WERI-Rb-1 (cell line): ENCODE results near the gene NLRP14.

Experiments
- DNase-seq: peaks from one replicate; pipeline ENCODE4 v3.0.0-alpha.2; 2020
- H3K27ac ChIP-seq: fragments of 250-450 bp; sonication (Bioruptor Pico); 2 replicates; pipeline ENCODE4 v1.5.1; 2020; ENCODE audit warnings: mild to moderate bottlenecking, moderate library complexity
- H3K27me3 ChIP-seq: fragments of 250-450 bp; sonication (Bioruptor Pico); 2 replicates; pipeline ENCODE4 v1.5.1; 2021; ENCODE audit warnings: mild to moderate bottlenecking, low read depth, moderate library complexity; ENCODE audit not compliant: insufficient read depth, severe bottlenecking
- H3K36me3 ChIP-seq: fragments of 250-450 bp; sonication (Bioruptor Pico); 2 replicates; pipeline ENCODE4 v1.5.1; 2020; ENCODE audit warnings: mild to moderate bottlenecking, moderate library complexity
- H3K4me3 ChIP-seq: 2 replicates; pipeline ENCODE4 v1.5.1; 2011; ENCODE audit warnings: low read depth, mild to moderate bottlenecking, control low read depth, low read length
- H3K9me3 ChIP-seq: fragments of 250-450 bp; sonication (Bioruptor Pico); 2 replicates; pipeline ENCODE4 v1.5.1; 2021; ENCODE audit warnings: mild to moderate bottlenecking, moderate library complexity; ENCODE audit not compliant: severe bottlenecking
- TF ChIP-seq, protein P1 (sequence below): IDR thresholded peaks from 2 replicates; pipeline ENCODE4 v1.5.1; 2011; ENCODE audit warnings: low read depth, mild to moderate bottlenecking, control low read depth, inconsistent platforms, low read length

NLRP14 gene

DNA sequence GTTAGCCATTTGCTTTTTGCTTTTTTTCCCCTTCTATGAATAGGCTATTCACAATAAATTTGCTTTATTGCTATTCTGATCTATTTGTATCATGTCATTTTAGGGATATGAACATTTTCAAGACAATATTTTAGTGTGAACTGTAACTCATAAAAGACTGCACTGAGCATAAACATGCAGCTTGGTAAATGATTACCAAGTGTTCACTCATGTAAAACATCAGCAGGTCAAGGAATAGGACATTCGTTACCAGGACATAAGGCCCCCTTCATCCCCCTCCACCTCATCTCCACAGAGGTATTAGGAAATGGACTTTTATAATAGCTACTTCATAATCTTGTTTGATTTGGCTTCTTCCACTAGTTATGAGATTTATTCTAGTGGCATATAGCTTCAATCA, 12.4 kb downstream of the NLRP14 start:
- no peaks in the 10 kb centered on the region for H3K36me3 ChIP-seq

DNA sequence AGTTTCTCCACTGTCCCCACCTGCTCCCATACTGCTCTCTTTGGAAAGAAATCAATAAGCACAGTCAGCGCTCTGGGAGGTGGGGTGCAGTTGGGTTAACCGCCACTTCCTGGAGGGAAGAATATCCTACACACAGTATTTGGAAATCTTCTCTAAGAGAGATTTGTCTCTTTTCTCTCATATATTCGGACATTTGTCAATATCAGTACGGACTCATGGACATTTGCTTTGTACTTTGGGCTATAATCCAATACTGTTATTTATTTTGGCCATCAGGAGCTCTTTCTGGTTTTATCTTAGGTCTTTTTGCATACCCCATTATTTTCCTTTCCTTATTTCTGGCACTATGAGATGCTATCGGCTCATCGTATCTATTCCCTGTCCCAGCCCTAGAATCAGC, 13.7 kb downstream of the NLRP14 start:
- H3K9me3 ChIP-seq: no peaks in the 10 kb centered on the region
- TF ChIP-seq, protein P1, sequence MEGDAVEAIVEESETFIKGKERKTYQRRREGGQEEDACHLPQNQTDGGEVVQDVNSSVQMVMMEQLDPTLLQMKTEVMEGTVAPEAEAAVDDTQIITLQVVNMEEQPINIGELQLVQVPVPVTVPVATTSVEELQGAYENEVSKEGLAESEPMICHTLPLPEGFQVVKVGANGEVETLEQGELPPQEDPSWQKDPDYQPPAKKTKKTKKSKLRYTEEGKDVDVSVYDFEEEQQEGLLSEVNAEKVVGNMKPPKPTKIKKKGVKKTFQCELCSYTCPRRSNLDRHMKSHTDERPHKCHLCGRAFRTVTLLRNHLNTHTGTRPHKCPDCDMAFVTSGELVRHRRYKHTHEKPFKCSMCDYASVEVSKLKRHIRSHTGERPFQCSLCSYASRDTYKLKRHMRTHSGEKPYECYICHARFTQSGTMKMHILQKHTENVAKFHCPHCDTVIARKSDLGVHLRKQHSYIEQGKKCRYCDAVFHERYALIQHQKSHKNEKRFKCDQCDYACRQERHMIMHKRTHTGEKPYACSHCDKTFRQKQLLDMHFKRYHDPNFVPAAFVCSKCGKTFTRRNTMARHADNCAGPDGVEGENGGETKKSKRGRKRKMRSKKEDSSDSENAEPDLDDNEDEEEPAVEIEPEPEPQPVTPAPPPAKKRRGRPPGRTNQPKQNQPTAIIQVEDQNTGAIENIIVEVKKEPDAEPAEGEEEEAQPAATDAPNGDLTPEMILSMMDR: no peak
- DNase-seq: no peak
- H3K27ac ChIP-seq: no peak overlapping the region
- no peaks in the 10 kb centered on the region for H3K36me3 ChIP-seq
- H3K27me3 ChIP-seq: no peaks in the 10 kb centered on the region
- no peak overlapping the region for H3K4me3 ChIP-seq

More for the DNA sequence above, 12.4 kb downstream of the NLRP14 start:
- no peaks in the 10 kb centered on the region for H3K9me3 ChIP-seq
- H3K4me3 ChIP-seq: no peak overlapping the region
- no peaks in the 10 kb centered on the region for H3K27me3 ChIP-seq
- H3K27ac ChIP-seq: no peak overlapping the region
- TF ChIP-seq, protein P1: no peak
- no peak for DNase-seq

GRCh38 chr11:7046474-7047175, 26.3 kb downstream of the NLRP14 start:
- no peaks in the 10 kb centered on the region for H3K9me3 ChIP-seq
- H3K4me3 ChIP-seq: no peak overlapping the region
- H3K27ac ChIP-seq: no peak overlapping the region
- TF ChIP-seq, protein P1: no peak
- no peaks in the 10 kb centered on the region for H3K36me3 ChIP-seq
- DNase-seq: no peak
- no peaks in the 10 kb centered on the region for H3K27me3 ChIP-seq

DNA sequence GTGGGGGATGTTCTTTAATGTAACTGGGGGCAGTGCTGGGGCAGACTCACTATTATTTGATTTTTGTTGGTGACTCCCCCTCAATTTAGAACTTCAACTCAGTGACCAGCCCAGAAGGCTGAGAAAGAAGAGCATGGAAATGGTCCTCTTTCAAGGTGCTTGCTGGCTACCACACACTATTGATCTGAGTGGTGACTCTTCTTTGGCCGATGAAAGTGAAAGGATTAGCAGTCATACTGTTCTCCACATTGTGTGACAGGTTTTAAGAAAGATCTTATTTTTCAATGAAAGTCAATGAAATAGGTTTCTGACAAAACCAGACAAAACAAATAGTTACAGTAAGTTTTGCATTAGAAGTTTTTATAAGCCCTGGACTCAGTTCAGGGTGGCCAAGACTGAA, 29.9 kb downstream of the NLRP14 start:
- Histone ChIP-seq H3K4me3 (no peak overlapping the region), H3K27me3 (no peaks in the 10 kb centered on the region), H3K9me3 (no peaks in the 10 kb centered on the region), H3K36me3 (no peaks in the 10 kb centered on the region), H3K27ac (no peak overlapping the region)
- no peak for DNase-seq
- TF ChIP-seq, protein P1: no peak

- no peak overlapping the region for H3K4me3 ChIP-seq
- DNase-seq: no peak
- TF ChIP-seq, protein P1: no peak
- H3K9me3 ChIP-seq: no peaks in the 10 kb centered on the region
- no peaks in the 10 kb centered on the region for H3K27me3 ChIP-seq
- no peak overlapping the region for H3K27ac ChIP-seq
- no peaks in the 10 kb centered on the region for H3K36me3 ChIP-seq
Measured at GRCh38 chr11:7056828-7057513, 36.7 kb downstream of the NLRP14 start.
